ENCODE measurements around the gene TPI1. TPM values are rescaled to one million over a fixed set of nuclear protein-coding genes. Genes with fewer than 3 reads are reported as not detected.

Gene TPI1
- total and polyA plus RNA-seq, 2 of the 8 experiments (the other 6 are each of a cell fraction or from before 2014, with no cell fraction given), result 910 to 3,018 TPM

- TF ChIP-seq, protein P1, sequence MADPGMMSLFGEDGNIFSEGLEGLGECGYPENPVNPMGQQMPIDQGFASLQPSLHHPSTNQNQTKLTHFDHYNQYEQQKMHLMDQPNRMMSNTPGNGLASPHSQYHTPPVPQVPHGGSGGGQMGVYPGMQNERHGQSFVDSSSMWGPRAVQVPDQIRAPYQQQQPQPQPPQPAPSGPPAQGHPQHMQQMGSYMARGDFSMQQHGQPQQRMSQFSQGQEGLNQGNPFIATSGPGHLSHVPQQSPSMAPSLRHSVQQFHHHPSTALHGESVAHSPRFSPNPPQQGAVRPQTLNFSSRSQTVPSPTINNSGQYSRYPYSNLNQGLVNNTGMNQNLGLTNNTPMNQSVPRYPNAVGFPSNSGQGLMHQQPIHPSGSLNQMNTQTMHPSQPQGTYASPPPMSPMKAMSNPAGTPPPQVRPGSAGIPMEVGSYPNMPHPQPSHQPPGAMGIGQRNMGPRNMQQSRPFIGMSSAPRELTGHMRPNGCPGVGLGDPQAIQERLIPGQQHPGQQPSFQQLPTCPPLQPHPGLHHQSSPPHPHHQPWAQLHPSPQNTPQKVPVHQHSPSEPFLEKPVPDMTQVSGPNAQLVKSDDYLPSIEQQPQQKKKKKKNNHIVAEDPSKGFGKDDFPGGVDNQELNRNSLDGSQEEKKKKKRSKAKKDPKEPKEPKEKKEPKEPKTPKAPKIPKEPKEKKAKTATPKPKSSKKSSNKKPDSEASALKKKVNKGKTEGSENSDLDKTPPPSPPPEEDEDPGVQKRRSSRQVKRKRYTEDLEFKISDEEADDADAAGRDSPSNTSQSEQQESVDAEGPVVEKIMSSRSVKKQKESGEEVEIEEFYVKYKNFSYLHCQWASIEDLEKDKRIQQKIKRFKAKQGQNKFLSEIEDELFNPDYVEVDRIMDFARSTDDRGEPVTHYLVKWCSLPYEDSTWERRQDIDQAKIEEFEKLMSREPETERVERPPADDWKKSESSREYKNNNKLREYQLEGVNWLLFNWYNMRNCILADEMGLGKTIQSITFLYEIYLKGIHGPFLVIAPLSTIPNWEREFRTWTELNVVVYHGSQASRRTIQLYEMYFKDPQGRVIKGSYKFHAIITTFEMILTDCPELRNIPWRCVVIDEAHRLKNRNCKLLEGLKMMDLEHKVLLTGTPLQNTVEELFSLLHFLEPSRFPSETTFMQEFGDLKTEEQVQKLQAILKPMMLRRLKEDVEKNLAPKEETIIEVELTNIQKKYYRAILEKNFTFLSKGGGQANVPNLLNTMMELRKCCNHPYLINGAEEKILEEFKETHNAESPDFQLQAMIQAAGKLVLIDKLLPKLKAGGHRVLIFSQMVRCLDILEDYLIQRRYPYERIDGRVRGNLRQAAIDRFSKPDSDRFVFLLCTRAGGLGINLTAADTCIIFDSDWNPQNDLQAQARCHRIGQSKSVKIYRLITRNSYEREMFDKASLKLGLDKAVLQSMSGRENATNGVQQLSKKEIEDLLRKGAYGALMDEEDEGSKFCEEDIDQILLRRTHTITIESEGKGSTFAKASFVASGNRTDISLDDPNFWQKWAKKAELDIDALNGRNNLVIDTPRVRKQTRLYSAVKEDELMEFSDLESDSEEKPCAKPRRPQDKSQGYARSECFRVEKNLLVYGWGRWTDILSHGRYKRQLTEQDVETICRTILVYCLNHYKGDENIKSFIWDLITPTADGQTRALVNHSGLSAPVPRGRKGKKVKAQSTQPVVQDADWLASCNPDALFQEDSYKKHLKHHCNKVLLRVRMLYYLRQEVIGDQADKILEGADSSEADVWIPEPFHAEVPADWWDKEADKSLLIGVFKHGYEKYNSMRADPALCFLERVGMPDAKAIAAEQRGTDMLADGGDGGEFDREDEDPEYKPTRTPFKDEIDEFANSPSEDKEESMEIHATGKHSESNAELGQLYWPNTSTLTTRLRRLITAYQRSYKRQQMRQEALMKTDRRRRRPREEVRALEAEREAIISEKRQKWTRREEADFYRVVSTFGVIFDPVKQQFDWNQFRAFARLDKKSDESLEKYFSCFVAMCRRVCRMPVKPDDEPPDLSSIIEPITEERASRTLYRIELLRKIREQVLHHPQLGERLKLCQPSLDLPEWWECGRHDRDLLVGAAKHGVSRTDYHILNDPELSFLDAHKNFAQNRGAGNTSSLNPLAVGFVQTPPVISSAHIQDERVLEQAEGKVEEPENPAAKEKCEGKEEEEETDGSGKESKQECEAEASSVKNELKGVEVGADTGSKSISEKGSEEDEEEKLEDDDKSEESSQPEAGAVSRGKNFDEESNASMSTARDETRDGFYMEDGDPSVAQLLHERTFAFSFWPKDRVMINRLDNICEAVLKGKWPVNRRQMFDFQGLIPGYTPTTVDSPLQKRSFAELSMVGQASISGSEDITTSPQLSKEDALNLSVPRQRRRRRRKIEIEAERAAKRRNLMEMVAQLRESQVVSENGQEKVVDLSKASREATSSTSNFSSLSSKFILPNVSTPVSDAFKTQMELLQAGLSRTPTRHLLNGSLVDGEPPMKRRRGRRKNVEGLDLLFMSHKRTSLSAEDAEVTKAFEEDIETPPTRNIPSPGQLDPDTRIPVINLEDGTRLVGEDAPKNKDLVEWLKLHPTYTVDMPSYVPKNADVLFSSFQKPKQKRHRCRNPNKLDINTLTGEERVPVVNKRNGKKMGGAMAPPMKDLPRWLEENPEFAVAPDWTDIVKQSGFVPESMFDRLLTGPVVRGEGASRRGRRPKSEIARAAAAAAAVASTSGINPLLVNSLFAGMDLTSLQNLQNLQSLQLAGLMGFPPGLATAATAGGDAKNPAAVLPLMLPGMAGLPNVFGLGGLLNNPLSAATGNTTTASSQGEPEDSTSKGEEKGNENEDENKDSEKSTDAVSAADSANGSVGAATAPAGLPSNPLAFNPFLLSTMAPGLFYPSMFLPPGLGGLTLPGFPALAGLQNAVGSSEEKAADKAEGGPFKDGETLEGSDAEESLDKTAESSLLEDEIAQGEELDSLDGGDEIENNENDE (IDR thresholded peaks at IDR 0.05; ENCODE audit: insufficient replicate concordance, low read length), result no peak
- TF ChIP-seq BRCA1 (IDR thresholded peaks at IDR 0.05; ENCODE audit: low read depth, low read length), result no peak
Observed at GRCh38 chr12:6852651-6853354, 14.5 kb upstream of the TPI1 start (continued).

Measured in H1 (cell line).